GM19397 (cell line): ENCODE results near the gene SEC61G.

Source experiments
- ATAC-seq: cut with Tn5 transposase; IDR thresholded peaks from one replicate; pipeline ENCODE4 v1.9.1; 2021; ENCODE audit warnings: mild to moderate bottlenecking, moderate library complexity; ENCODE audit not compliant: unreplicated experiment

Gene SEC61G

GRCh38 chr7:54758702-54759592, at the start of gene SEC61G:
TSS of gene SEC61G (minus strand) at chr7:54759211. CDS start at chr7:54757588, 1,623 bp downstream.
- peak; percentile 96 for ATAC-seq

GRCh38 chr7:54802841-54803240, 43.8 kb upstream of the SEC61G start:
- ATAC-seq, result no peak

DNA sequence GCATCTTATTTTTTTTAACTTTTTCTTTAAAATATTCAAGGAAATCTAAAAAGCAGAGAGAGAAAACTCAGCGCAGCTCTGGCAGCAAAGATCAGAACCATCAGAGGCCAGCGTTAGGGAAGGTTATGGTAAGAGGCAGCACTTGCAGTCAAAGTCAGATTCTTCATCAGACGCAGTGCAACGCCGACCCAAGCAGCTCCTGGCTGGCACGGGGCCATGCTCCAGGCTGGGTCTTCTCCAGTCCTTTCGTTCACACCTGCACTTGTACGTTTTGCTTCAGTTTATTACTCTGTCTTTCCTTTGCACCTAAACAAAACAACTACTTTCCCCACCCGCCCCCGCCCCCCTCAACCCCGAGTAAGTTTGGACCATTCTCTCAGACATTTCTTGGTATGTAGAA, 43.1 kb upstream of the SEC61G start:
- ATAC-seq, result no peak

- no peak for ATAC-seq
Measured at GRCh38 chr7:54799792-54800191, 40.8 kb upstream of the SEC61G start.

DNA sequence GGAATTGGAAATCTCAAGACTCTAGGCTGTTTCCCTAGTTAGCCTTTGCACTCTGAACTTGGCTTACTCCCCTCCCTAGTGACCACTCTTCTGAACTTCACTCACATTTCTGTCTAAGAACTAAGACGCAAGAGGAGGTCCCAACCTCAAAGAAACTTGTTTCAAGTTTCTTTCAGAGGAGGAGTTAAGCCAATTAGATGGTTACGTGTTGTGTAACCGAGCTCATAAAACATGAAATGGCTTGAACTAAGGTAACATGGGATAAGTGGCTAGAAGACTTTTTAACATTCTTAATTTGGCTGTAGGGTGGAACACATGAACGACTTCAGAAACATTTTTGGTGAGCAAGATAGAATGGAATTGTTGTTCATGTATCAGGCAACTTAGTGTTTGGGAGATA, 39.5 kb upstream of the SEC61G start:
- no peak for ATAC-seq

GRCh38 chr7:54796853-54797252, 37.8 kb upstream of the SEC61G start:
- no peak for ATAC-seq

DNA sequence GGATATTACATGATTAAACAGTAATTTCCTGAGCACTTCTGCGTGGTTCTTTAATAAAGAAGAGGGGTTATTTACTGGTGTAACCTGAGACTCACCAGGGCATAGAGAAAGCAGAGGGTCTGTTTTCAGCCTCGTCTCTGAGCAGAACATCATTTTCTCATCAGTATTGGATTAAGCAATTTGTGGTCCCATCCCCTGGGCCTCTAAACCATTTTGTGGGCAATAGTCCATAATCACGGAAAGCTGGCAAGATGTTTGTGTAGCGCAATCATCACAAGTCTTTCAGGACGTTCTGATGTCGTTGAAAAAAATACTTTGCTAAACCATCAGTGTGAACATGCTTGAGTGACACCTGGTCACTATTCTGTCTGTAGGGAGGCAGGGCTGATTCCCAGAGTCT, 37.1 kb upstream of the SEC61G start:
- ATAC-seq, result no peak

- ATAC-seq, result no peak
Measured at GRCh38 chr7:54792383-54792782, 33.4 kb upstream of the SEC61G start.

- ATAC-seq, result no peak
Measured at GRCh38 chr7:54788664-54789063, 29.7 kb upstream of the SEC61G start.

GRCh38 chr7:54785261-54785660, 26.2 kb upstream of the SEC61G start:
- ATAC-seq, result no peak

DNA sequence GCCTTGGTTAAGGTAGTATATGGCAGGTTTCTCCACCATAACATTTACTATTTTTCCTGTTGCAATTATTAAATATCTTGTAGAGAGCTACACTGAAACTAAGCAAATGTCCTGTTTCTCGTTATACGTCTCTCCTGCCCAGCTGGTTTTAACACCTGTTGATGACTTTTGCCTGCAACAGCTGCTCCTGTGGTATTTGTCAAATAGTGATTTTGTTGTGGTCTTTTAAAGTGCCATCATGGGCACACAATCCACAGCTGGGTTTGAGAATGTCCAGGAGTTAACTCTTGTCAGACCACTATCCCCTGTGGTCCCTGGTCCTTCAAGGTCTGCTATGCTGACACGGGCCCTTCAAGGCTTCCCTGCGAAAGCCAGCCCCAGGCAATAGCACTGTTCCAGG, 24.9 kb upstream of the SEC61G start:
- ATAC-seq, result no peak

DNA sequence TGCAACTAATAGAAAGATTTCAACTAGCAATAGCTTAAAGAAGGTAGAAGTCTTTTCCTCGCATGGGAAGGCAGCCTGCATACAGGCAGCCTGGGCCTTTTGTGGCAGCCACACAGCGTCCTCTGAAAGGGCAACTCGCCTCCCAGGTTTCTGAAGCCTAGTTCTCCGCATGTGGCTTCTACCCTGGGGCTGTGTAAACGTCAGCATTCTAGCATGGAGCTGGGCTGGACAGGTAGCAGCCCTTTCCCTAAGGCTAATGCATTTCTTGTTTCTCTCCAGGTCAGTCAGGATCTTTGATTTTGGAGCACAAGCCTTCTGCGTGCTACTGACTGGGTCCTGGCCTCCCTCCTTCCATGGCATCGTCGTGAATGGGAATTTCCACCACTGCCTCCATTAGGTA, 23.8 kb upstream of the SEC61G start:
- no peak for ATAC-seq

DNA sequence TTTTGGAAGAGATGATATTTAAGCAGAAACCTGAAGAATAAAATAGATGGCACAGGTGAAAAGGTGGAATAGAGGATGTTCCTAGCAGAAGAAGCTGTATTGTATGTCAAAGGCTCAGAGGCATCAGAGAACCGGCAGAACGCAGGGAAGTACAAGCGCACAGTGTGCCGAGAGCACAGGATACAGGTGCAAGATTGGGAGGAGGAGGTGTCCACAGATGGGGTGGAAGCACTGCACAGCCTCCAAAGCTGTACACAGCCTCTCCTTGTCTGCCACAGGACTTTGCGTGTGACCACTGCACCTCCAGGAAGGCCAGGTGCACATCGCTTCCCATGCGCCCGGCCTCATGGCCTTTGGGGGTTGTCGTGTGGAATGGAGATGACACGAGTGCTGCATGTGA, 23.3 kb upstream of the SEC61G start:
- no peak for ATAC-seq

DNA sequence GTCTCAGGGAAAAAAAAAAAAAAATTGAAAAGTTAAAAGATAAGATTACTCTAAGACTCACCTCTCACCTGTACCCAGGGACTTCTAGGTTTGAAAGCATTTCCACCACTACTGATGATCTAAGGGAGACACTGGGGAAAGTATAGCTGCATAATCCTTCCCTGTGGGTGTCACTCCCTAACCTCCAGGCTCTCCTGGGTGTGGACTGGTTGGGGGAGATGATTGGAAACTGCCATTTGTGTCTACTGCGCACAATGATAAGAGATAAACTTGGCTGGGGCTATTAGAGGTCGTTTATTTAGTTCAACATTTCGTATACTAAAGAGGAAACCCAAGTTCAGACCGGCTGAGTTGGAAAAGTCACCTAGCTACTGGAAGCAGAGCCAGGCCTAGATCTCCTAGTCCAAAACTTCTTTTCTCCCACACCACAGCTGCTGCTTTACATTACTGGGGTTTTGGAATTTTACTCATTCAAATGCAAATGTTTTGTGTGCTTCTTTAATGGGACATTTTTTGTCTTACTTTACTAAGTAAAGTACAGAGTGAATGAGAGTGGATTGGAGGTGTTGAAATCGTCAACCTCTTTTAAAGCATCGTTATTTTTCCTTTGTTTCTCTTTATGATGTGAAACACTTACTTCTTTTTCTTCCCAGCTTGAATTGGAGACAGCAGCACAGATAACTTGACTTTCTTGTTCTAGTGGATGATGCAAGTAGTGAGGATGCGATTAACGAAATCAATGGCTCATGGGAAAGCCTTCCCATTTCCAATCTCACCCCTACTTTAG, 22.3 kb upstream of the SEC61G start:
- ATAC-seq, result no peak

- ATAC-seq, result no peak
Measured at GRCh38 chr7:54780490-54780889, 21.5 kb upstream of the SEC61G start.

DNA sequence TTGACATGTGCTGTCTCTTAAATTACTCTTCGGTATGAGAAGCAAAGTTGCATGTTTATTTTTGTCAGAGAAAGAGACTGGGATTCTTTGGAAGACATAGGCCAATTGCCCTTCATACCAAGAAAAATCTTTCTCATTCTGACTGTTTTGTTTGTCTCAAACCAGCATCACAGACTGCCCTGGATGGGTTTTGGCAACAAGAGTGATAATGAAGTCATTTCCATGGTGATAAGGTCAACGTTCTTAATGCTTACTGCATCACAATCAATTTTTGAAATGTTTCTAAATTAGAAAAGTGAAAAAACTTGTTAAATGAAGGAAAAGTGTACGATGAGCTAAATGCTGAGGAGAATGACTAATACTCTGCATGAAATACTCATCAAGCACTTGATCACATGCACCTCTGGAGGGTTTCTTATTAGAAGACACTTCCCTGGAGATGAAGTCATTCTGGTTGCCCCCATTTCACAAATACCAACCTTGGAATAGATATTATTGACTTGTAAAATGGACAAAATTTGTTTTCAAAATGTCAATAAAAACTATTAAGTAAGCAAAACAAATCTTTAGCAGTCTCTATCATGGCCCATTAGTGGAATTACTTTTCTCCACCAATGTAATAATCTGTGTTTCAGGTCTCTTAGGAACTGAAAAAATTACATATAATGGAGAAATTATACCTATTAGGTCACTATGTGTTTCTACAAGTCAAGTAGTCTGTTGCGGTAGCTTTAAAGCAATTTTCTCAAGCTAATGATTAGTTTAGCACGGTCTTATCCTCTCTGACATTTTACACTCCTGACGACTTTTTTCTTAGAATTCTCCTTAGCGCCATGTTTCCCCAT, 19.9 kb upstream of the SEC61G start:
- ATAC-seq, result no peak

GRCh38 chr7:54778166-54778565, 19.2 kb upstream of the SEC61G start:
- ATAC-seq, result no peak

GRCh38 chr7:54774785-54775740, 16.1 kb upstream of the SEC61G start:
- no peak for ATAC-seq

- ATAC-seq, result peak; percentile 92
Measured at GRCh38 chr7:54773472-54774399, 14.7 kb upstream of the SEC61G start.
